ENCODE data around the gene NLRC4.
"Not testable (repeated sequence)": the region's sequence is repeated elsewhere in the genome, so short reads cannot be mapped to it uniquely, and the experiment has no call there.

The NLRC4 gene

DNA sequence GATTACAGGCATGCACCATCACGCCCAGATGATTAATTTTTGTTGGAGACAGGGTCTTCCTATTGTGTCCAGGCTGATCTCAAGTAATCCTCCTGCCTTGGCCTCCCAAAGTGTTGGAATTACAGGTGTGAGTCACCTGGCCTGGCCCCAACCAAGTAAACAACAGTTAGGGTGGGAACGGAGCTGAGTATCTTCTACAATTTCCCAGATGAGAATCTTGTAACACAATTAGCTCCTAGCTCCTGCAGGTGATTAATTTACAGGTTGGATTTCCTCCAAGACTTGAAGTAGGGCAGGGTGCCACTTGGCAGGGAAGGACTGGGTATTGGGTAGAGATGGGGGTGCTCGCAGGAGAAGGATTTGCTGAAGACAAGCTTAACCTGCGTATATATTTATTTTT, 17.8 kb downstream of the NLRC4 start:
- no peak for DNase-seq

DNA sequence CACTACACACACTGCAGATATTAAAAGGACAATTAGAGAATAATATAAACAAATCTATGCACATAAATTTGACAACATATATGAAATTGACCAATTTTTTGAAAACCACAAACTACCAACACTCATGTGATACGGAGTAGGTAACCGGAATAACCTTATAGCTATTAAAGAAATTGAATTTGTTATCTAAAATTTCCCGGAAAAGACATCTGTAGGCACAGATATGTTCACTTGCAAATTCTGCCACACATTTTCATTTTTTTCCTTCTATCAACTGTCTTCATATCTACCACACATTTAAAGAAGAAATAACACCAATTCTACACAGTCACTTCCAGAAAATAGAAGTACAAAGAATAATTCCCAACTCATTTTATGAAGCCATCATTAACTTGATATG, 22.4 kb downstream of the NLRC4 start:
- no peak for DNase-seq

DNA sequence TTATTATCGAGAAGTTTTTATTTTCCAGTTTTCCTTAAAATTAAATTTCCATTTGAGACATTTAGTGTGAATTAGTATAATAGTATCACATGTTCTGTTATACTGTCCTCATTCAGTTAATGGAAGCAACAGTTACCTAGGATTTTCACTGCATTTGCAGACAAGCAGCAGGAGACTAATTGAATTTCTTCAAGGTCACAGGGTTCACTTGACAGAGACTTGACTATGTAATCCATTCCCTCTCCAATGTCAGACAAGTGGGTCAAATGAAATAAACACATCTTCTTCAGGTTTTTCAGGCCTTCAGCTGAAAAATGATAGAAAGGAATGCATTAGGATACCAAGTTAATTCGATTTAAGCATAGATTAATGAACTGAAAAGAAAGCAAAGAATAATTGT, 26.7 kb downstream of the NLRC4 start:
- DNase-seq, result no peak

DNA sequence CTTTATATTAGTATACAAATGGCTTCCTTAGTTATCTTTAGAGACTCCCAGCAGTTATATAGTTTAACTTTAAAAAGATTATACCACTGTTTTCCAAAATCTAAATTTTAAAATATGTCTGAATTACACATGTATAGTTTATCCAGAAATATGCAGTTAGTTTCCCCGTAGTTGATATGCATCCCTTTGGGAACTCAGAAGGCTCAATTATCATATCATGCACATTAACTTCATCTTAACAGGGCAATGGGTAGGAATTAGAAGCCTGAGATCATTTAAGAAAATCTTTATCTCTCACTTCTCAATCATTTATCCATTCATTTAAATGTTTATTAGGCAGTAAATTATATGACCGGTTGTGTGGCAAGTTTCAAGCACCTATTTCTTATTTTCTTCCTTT, 27.2 kb downstream of the NLRC4 start:
- no peak for DNase-seq

- no peak for DNase-seq
These were observed 29.4 kb downstream of the NLRC4 start for GRCh38 chr2:32235315-32235714.

DNA sequence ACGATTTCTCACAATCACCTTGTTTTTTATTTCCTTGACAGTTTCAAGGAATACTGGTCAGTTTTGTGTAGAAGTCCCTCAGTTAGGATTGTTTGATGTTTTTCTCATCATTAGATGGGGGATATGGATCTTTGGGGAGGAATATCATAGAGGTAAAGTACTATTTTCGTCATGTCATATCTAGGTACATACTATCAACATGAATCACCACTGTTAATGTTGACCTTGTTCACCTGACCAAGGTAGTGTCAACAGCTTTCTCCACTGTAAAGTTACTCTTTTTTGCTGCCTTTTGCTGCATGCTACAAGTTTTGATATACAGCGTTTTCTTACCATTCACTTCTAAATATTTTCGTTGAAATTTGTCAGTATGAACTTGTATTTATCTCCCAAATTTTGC, 32.7 kb downstream of the NLRC4 start:
- no peak for DNase-seq

DNA sequence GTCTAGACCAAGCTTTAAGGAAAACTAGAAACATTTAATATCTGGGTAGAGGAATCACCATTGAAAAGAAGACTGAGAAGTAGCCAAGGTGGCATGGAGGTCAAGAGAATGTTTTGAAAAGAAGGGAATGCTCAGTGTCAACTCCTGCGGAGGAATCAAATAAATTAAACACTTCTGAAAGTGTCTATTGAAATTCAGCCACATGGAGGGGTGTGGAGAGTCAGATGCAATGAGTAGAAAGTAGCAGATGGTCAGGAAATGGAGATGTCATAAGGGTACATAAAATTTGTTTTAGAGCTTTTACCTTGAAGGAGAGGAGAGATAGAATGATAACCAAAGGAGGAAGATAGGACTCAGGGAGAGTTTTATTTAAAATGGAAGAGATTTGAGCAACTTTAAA, 35.1 kb downstream of the NLRC4 start:
- no peak for DNase-seq

DNA sequence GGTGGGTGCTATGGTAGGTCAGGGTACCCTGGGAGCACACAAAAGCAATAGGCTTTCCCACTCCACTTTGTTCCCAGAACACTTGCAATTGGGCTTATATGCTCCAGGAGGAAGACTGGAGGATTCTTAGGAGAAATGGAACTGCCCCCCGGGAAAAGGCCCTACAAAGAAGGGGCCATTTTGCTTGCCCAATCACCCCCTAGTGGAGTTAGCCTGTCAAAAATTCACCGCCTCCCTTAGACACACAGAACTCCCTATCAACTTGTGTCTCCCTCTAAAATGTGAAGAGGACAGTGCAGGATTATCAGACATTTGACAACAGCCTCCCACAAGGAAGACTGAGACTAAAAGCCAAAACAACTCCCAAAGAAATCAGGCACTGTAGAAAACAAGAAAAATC, 36.5 kb downstream of the NLRC4 start:
- no peak for DNase-seq

GRCh38 chr2:32227492-32227891, 37.2 kb downstream of the NLRC4 start:
- no peak for DNase-seq

GRCh38 chr2:32222966-32223365, 41.7 kb downstream of the NLRC4 start:
- DNase-seq, result no peak

DNA sequence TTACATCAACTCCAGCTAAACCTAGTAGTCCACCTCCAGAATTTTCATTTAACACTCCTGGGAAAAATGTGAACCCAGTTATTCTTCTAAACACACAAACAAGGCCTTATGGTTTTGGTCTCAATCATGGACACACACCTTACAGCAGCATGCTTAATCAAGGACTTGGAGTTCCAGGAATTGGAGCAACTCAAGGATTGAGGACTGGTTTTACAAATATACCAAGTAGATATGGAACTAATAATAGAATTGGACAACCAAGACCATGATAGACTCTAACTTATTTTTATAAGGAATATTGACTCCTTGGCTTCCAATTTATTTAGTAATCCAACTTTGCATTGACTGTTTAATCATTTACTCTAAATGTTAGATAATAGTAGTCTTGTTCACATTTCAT, 44.2 kb downstream of the NLRC4 start:
- no peak for DNase-seq

DNA sequence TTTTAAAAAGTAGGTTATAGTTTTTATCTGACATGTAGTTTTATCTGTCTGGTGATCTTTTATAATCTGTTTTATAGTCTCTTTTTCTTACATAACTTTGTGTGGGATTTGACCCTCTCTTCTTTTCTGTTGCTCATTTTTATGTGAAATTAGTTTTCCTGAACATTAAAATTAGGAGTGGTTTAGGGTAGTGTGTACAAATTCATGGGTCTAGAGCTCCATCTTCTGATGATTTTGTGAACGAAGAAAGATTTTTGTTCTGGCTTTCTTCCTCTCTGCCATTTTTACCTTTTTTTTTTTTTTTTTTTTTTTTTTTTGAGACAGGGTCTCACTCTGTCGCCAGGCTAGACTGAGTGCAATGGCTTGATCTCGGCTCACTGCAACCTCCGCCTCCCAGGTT, 52.4 kb downstream of the NLRC4 start:
- DNase-seq, result no peak

DNA sequence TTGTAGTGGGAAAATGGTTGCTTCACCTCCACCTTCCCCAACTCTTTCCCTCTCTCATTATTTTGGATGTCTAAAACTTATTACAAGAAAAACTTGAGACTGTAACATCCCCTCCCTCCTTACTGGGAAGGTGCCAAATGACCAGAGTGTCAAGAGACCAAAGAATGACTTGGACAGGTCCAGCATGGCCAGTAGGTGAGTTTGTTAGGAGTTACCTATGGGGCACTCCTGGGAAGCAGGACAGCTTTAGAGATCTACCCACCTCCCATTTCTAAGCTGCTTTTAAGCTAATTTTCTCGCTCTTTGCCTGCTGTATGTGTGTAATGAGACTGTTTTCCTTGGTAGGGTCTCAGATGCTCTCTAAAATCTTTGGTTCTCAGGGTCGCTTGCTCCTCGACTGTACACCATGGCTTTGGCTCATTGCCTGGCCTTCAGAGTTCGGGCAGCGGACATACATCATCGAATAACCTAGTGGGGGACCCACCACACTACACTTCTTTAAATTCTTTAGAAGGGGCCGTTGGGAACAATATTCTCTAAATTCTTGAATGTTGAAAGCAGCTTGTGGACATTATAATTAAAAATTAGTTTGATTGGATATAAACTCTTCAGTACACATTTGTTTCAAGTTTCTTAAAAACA, 53.8 kb downstream of the NLRC4 start:
- DNase-seq, result no peak

DNA sequence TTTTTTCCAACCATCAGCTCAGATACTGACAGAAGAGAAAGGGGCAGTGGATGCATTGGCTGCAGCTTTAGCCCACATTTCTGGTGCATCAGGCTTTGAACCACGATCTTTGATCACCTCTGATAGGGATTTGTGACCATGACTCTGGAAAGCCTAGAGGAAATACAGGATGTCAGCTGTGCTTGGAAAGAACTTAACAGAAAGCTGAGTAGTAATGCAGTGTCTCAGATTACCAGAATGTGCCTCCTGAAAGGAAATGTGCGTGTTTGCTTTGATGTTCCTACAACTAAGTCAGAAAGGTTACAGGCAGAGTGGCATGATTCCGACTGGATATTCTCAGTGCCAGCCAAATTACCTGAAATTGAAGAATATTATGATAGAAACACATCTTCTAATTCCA, 61.3 kb downstream of the NLRC4 start:
- DNase-seq, result not testable (repeated sequence)

DNA sequence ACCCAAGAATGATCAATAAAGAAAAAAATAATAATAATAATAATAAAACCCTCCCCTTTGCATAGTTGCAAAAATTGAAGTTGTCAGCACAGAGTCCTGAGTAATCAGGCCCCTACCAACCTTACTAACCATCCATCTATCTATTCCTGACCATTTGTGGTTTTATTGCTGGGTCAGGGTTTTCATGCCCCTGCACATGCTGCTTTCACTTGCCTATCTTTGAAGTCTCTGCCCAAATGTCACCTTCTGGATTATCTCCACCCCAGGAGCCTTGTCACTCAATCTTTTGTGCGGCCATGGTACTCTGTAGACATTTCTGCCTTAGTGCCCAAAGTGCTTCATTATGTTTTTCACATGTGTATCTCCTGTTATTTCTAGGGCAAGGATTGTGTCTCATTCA, 63.9 kb downstream of the NLRC4 start:
- no peak for DNase-seq

DNA sequence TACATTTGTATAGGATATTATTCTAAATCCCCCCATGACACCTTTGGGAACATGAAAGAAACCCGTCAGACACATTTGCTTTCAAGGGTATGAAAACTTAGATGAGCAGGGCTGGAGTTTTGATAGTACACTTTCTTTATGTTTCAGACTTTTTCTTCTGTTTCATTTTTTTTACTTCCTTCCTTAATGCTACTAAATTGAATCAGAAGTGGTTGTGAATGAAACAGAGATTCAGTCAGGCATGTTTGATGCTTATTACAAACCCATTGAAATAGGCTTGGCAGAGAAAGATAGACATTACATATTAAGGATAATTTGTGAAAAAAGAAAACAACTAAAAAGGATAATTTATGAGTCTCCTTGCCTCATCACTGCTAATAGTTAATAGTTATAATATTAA, 72.3 kb downstream of the NLRC4 start:
- DNase-seq, result no peak

DNA sequence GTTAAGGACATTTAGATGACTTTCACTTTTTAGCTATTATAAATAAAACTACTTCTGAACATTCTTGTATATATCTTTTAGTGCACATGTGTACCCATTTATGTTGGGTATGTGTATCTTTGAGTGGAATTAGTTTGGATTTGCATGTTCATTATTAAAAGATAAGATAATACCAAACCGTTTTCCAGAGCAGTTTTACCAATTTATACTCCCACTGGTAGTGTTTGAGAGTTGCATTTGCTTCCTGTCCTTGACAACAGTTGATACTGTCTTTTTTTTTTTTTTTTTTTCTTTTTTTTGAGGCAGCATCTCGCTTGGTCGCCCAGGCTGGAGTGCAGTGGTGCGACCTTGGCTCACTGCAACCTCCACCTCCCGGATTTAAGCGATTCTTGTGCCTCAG, 75.7 kb downstream of the NLRC4 start:
- no peak for DNase-seq

DNA sequence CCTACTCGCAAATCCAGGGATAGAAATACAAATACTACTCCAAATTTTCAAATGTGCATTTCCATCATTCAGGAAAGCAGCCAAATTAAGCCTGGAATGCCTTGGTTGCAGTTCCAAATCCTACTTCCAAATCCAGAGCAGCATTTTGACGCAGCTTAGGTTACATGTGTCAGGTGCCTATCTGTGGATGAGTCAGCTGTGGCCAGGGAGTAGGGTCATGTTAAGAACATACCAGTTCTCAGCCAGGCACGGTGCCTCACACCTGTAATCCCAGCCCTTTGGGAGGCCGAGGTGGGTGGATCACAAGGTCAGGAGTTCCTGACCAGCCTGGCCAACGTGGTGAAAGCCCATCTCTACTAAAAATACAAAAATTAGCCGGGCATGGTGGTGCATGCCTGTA, 82.0 kb downstream of the NLRC4 start:
- DNase-seq, result no peak

All from CD4-positive, alpha-beta T cell treated with Interleukin-1 beta for 1 hour (primary cell).